ENCODE data around the gene HASPIN. TPM values are rescaled to one million over a fixed set of nuclear protein-coding genes. Genes with fewer than 3 reads are reported as not detected.

The HASPIN gene
- total and polyA plus RNA-seq, 2 of the 8 experiments (the other 6 are each of a cell fraction or from before 2014, with no cell fraction given): 7.8 to 29.5 TPM

DNA sequence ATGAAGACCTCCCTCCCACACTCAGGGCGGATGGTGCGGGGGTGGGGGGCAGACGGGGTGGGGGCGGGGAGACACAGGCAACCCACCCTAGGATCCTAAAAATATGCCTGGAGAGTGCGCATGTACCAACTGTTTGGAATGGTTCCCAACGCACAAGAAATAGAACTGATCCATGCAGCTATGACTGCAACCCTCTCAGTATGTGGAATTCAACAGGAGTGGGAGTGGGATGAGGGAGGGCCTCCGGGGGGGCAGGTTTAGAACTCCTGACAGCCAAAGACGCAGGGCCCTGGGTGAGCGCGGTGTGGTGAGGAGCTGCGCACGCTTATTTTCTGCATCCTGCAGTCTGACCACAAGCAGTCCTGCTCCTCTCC is 26.6 kb upstream of the HASPIN start:
- Histone ChIP-seq H3K27me3 (replicated peaks in 1 of 4; ENCODE audit: control insufficient read depth in 3 of 4, extremely low read depth in 1 of 4, insufficient read depth in 3 of 4, low read length in 3 of 4) (peaks cover 0 to 22% (median 13%) of the 10 kb centered on the region in 4 experiments; a peak in 6 of 7 replicates), H3K56ac (replicated peaks; ENCODE audit: insufficient read length, low read depth, low read length) (no peak overlapping the region), H2BK120ac (replicated peaks; ENCODE audit: low read depth, low read length) (no peak overlapping the region), H2BK12ac (ENCODE audit: low read depth, low read length) (no peak overlapping the region), H3K4me3 (ENCODE audit: extremely low read depth in 1 of 4, insufficient read depth in 2 of 4, low read depth in 3 of 4, low read length in 4 of 4) (no peak overlapping the region), H3K9me3 (ENCODE audit: insufficient read depth in 2 of 2, low read depth in 1 of 2, low read length in 1 of 2) (0 out of 4 replicates have a peak, but pooled peaks cover 0 to 2% of the 10 kb centered on the region in 2 experiments), H3K27ac (ENCODE audit: low read depth, low read length) (no peak overlapping the region), H3K14ac (ENCODE audit: insufficient read length) (no peak overlapping the region), H3K18ac (ENCODE audit: extremely low read depth, low read length) (no peak overlapping the region; the same call in 1 of the 2 replicates), H4K20me1 (replicated peaks in 1 of 2; ENCODE audit: control insufficient read depth in 1 of 2, insufficient read depth in 2 of 2, low read length in 2 of 2) (peaks cover 0 to 5% of the 10 kb centered on the region in 2 experiments), H3K23me2 (ENCODE audit: low read depth, low read length) (peaks cover 9% of the 10 kb centered on the region; the same call in 1 of the 2 replicates), H3K4me1 (replicated peaks in 1 of 4; ENCODE audit: control insufficient read depth in 3 of 4, insufficient read depth in 4 of 4, low read length in 3 of 4) (peaks cover 0 to 14% (median 8%) of the 10 kb centered on the region in 4 experiments; a peak in 5 of 7 replicates), H4K5ac (ENCODE audit: insufficient read length, low read depth, low read length) (no peak overlapping the region), H3K4ac (replicated peaks; ENCODE audit: insufficient read length, low read depth, low read length) (no peak overlapping the region), H2AK5ac (ENCODE audit: low read depth, low read length) (peak overlapping the region; percentile 24; the same call in 1 of the 2 replicates), H3K23ac (ENCODE audit: insufficient read length) (no peak overlapping the region), H3K9ac (replicated peaks in 1 of 4; ENCODE audit: extremely low read depth in 1 of 4, low read depth in 3 of 4, low read length in 3 of 4) (no peak overlapping the region), H2BK20ac (ENCODE audit: low read length) (no peak overlapping the region), H4K91ac (replicated peaks; ENCODE audit: insufficient read length, low read length) (no peak overlapping the region), H2BK15ac (ENCODE audit: low read length) (no peak overlapping the region), H3K4me2 (ENCODE audit: insufficient read depth in 1 of 2, low read depth in 2 of 2, low read length in 2 of 2) (peak overlapping the region in 1 of 2 experiments; percentile 86; a peak in 1 of 4 replicates), H2AFZ (ENCODE audit: low read length) (no peak overlapping the region), H3K36me3 (ENCODE audit: control insufficient read depth in 2 of 4, insufficient read depth in 4 of 4, low read length in 3 of 4) (no peaks in the 10 kb centered on the region), H2BK5ac (ENCODE audit: low read depth, low read length) (no peak overlapping the region), H3K79me1 (ENCODE audit: low read depth, low read length) (no peaks in the 10 kb centered on the region), H3K79me2 (ENCODE audit: control insufficient read depth in 1 of 2, insufficient read depth in 2 of 2, low read length in 2 of 2) (no peaks in the 10 kb centered on the region), H4K8ac (ENCODE audit: extremely low read depth, insufficient read depth, low read length) (no peak overlapping the region)
- WGBS, 2 experiments (ENCODE audit: extremely low coverage in 1 of 2, insufficient coverage in 1 of 2, insufficient read length in 1 of 2, insufficient replicate concordance in 2 of 2, low coverage in 1 of 2, low lambda C conversion rate in 2 of 2, missing lambda C conversion rate in 1 of 2): 92% methylated on average over 2 of the region's 12 CpGs; no CpG with 5 or more reads in 1 of the 2 experiments
- ChIA-PET POLR2A (ENCODE audit: partially characterized antibody) (interaction anchor here (0.8 to 2.6 kb wide), 7 partner anchors 10 to 1011 kb away, joined by 3 to 7 read pairs (median 3); partner anchors contain the start of genes CTNS, EMC6, SHPK and TAX1BP3), CTCF (ENCODE audit: partially characterized antibody) (interaction anchor here (1.7 to 3.0 kb wide), 2 partner anchors 14 to 26 kb away, joined by 4 to 14 read pairs; partner anchors contain the start of gene HASPIN)
- FAIRE-seq (no peak), DNase-seq (ENCODE audit: low read depth in 1 of 2, low spot score in 2 of 2) (no peak)
- TF ChIP-seq GABPA (IDR thresholded peaks at IDR 0.05; ENCODE audit: borderline replicate concordance, insufficient read depth, low read length) (no peak), TEAD4 (IDR thresholded peaks at IDR 0.05; ENCODE audit: low read depth, low read length) (no peak), SAP30 (IDR thresholded peaks at IDR 0.05; ENCODE audit: insufficient read depth, insufficient replicate concordance, low read length) (no peak), RBBP5 (IDR thresholded peaks at IDR 0.05; ENCODE audit: borderline replicate concordance, low read depth, low read length) (no peak), NRF1 (IDR thresholded peaks at IDR 0.05; ENCODE audit: low read depth, low read length) (no peak), CBX5 (IDR thresholded peaks at IDR 0.05; ENCODE audit: low read depth, low read length) (no peak), EZH2 (IDR thresholded peaks at IDR 0.05; ENCODE audit: low read depth, low read length, severe bottlenecking) (no peak)
- TF ChIP-seq, protein P1, sequence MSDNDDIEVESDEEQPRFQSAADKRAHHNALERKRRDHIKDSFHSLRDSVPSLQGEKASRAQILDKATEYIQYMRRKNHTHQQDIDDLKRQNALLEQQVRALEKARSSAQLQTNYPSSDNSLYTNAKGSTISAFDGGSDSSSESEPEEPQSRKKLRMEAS (IDR thresholded peaks at IDR 0.05): no peak
- TF ChIP-seq, protein P2, sequence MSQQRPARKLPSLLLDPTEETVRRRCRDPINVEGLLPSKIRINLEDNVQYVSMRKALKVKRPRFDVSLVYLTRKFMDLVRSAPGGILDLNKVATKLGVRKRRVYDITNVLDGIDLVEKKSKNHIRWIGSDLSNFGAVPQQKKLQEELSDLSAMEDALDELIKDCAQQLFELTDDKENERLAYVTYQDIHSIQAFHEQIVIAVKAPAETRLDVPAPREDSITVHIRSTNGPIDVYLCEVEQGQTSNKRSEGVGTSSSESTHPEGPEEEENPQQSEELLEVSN (IDR thresholded peaks at IDR 0.05): no peak

All from H1 (cell line).